K562 (cell line): ENCODE data around the gene LENEP. TPM values are rescaled to one million over a fixed set of nuclear protein-coding genes. Genes with fewer than 3 reads are reported as not detected.

Experiments
- BMI1 ChIP-seq: fragments of 150-350 bp; IDR thresholded peaks from 2 replicates; pipeline ENCODE4 v1.6.1; 2014; ENCODE audit warnings: low read length
- BRF1 ChIP-seq: IDR thresholded peaks from 3 replicates; pipeline ENCODE4 v1.6.1; 2011; ENCODE audit warnings: borderline replicate concordance, mild to moderate bottlenecking; ENCODE audit not compliant: insufficient read length; ENCODE audit errors: extremely low read depth
- CBX1 ChIP-seq: sonication (generic); IDR thresholded peaks from 2 replicates; pipeline ENCODE4 v1.6.1; 2016; ENCODE audit warnings: antibody characterized with exemption, low read depth, mild to moderate bottlenecking
- CCNT2 ChIP-seq: IDR thresholded peaks from 2 replicates; pipeline ENCODE4 v1.6.1; 2011; ENCODE audit warnings: borderline replicate concordance, low read depth, mild to moderate bottlenecking, moderate library complexity, mixed read lengths, low read length; ENCODE audit not compliant: insufficient read length; ENCODE audit errors: extremely low read depth
- CEBPG ChIP-seq, 3 experiments: fragments of 200-800 bp in 1 of 3; sonication (Bioruptor generic) in 1 of 3; sonication (generic) in 1 of 3; formaldehyde crosslinking in 1 of 3; IDR thresholded peaks in 2 of 3; conservative IDR thresholded peaks in 1 of 3; 2 replicates each; pipeline versions ENCODE4 v1.6.1 to v1.8.0; 2016 to 2022; ENCODE audit warnings: missing compliant biosample characterization in 2 of 3, missing genetic modification characterization in 2 of 3, mild to moderate bottlenecking in 1 of 3, missing genetic modification reagents in 1 of 3
- MAFK ChIP-seq: IDR thresholded peaks from 2 replicates; pipeline ENCODE4 v1.6.1; 2011; ENCODE audit warnings: low read length, improper control_type of control experiment
- MYNN ChIP-seq, 2 experiments: sonication (generic); formaldehyde crosslinking in 1 of 2; IDR thresholded peaks; 2 replicates each; pipeline versions ENCODE4 v1.5.0 to v1.6.1; 2016 to 2020; ENCODE audit warnings: antibody characterized with exemption in 1 of 2, missing genetic modification reagents in 1 of 2
- NCOA4 ChIP-seq: fragments of 450-650 bp; IDR thresholded peaks from 2 replicates; pipeline ENCODE4 v1.6.1; 2018; ENCODE audit warnings: mild to moderate bottlenecking; ENCODE audit not compliant: partially characterized antibody
- NFATC3 ChIP-seq: fragments of 450-650 bp; IDR thresholded peaks from 2 replicates; pipeline ENCODE4 v1.6.1; 2017; ENCODE audit warnings: mild to moderate bottlenecking
- OTX1 ChIP-seq: fragments of 450-650 bp; formaldehyde crosslinking; IDR thresholded peaks from 2 replicates; pipeline ENCODE4 v1.4.0; 2022; ENCODE audit warnings: mild to moderate bottlenecking
- POLR2A ChIP-seq: fragments of 450-650 bp; conservative IDR thresholded peaks from 2 replicates; pipeline ENCODE4 v1.6.1; 2016
- POLR2B ChIP-seq: fragments of 450-650 bp; IDR thresholded peaks from 2 replicates; pipeline ENCODE4 v1.6.1; 2018; ENCODE audit warnings: low read depth; ENCODE audit not compliant: partially characterized antibody
- RBBP5 ChIP-seq: fragments of 200-600 bp; sonication (generic); IDR thresholded peaks from 2 replicates; pipeline ENCODE4 v1.6.1; 2012; ENCODE audit warnings: borderline replicate concordance, mild to moderate bottlenecking, low read length, control low read depth, inconsistent platforms; ENCODE audit not compliant: insufficient read depth, poor library complexity, severe bottlenecking
- RNF2 ChIP-seq: sonication (generic); IDR thresholded peaks from 2 replicates; pipeline ENCODE4 v1.6.1; 2016
- SAFB2 ChIP-seq: fragments of 200-400 bp; formaldehyde crosslinking; IDR thresholded peaks from 2 replicates; pipeline ENCODE4 v1.6.1; 2018; ENCODE audit warnings: borderline replicate concordance, low read length, low read depth, moderate library complexity; ENCODE audit not compliant: severe bottlenecking
- SRSF7 ChIP-seq: fragments of 200-400 bp; formaldehyde crosslinking; optimal IDR thresholded peaks from 2 replicates; pipeline ENCODE3; 2017; ENCODE audit warnings: mild to moderate bottlenecking, low read depth, low read length
- STAT6 ChIP-seq: sonication (generic); formaldehyde crosslinking; IDR thresholded peaks from 2 replicates; pipeline ENCODE4 v1.8.1; 2023; ENCODE audit warnings: mild to moderate bottlenecking, missing genetic modification reagents
- ZNF444 ChIP-seq: fragments of 250-450 bp; sonication (Bioruptor Pico); IDR thresholded peaks from 2 replicates; pipeline ENCODE4 v1.4.0; 2020; ENCODE audit warnings: mild to moderate bottlenecking, moderate library complexity
- ZNF583 ChIP-seq: fragments of 250-450 bp; sonication (Bioruptor Pico); IDR thresholded peaks from 2 replicates; pipeline ENCODE4 v1.4.0; 2020
- polyA plus RNA-seq, 8 experiments: library from polyadenylated mRNA; depleted of rRNA in 4 of 8; stranded (reverse) in 5 of 8; unstranded in 3 of 8; fragments of >200 nt; fragmentation: Nextera tagmentation in 2 of 8; fragmentation: Illumina TruSeq in 1 of 8; extraction: Ambion mirVana in 2 of 8; extraction: Trizol in 1 of 8; gene quantifications; 2 replicates each; pipeline versions ENCODE4 v1.2.1 to v1.2.3, GENCODE V29; 2011 to 2014; ENCODE audit warnings: inconsistent platforms in 1 of 8, missing spikeins in 1 of 8
- total RNA-seq, 7 experiments: library from RNA; depleted of rRNA in 6 of 7; stranded (reverse); fragments of >200 nt in 6 of 7; fragmentation: Illumina TruSeq in 2 of 7; extraction: Trizol in 2 of 7; gene quantifications; 2 replicates each; pipeline versions ENCODE4 v1.2.1 to v1.2.3, GENCODE V29; 2011 to 2021; ENCODE audit warnings: low replicate concordance in 1 of 7
- TF ChIP-seq, protein P1 (sequence below), 2 experiments: IDR thresholded peaks; 2 replicates each; pipeline ENCODE4 v1.6.1; 2012; ENCODE audit warnings: improper control_type of control experiment in 2 of 2, low read depth in 2 of 2, low read length in 2 of 2, borderline replicate concordance in 1 of 2
- TF ChIP-seq, protein P2 (sequence below): sonication (generic); formaldehyde crosslinking; IDR thresholded peaks from 2 replicates; pipeline ENCODE4 v1.8.1; 2023; ENCODE audit warnings: mild to moderate bottlenecking, missing genetic modification reagents

Gene LENEP
- total and polyA plus RNA-seq, 9 of the 15 experiments (the other 6 are each of a cell fraction or from before 2014, with no cell fraction given) = 0.23 to 0.87 (median 0.67) TPM; not detected in 5

GRCh38 chr1:154973344-154974101, 19.9 kb upstream of the LENEP start (continued):
- TF ChIP-seq, protein P1, sequence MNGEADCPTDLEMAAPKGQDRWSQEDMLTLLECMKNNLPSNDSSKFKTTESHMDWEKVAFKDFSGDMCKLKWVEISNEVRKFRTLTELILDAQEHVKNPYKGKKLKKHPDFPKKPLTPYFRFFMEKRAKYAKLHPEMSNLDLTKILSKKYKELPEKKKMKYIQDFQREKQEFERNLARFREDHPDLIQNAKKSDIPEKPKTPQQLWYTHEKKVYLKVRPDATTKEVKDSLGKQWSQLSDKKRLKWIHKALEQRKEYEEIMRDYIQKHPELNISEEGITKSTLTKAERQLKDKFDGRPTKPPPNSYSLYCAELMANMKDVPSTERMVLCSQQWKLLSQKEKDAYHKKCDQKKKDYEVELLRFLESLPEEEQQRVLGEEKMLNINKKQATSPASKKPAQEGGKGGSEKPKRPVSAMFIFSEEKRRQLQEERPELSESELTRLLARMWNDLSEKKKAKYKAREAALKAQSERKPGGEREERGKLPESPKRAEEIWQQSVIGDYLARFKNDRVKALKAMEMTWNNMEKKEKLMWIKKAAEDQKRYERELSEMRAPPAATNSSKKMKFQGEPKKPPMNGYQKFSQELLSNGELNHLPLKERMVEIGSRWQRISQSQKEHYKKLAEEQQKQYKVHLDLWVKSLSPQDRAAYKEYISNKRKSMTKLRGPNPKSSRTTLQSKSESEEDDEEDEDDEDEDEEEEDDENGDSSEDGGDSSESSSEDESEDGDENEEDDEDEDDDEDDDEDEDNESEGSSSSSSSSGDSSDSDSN (IDR thresholded peaks at IDR 0.05; ENCODE audit: borderline replicate concordance in 1 of 2, low read depth in 2 of 2, low read length in 2 of 2) = 0 out of 4 replicates have a peak, but pooled peaks of 1 of the 2 experiments have one; percentile 12
- peak; percentile 91 for TF ChIP-seq POLR2B
- no peak for TF ChIP-seq CBX1
- TF ChIP-seq BRF1 = no peak
- no peak for TF ChIP-seq NCOA4
- TF ChIP-seq, protein P2, sequence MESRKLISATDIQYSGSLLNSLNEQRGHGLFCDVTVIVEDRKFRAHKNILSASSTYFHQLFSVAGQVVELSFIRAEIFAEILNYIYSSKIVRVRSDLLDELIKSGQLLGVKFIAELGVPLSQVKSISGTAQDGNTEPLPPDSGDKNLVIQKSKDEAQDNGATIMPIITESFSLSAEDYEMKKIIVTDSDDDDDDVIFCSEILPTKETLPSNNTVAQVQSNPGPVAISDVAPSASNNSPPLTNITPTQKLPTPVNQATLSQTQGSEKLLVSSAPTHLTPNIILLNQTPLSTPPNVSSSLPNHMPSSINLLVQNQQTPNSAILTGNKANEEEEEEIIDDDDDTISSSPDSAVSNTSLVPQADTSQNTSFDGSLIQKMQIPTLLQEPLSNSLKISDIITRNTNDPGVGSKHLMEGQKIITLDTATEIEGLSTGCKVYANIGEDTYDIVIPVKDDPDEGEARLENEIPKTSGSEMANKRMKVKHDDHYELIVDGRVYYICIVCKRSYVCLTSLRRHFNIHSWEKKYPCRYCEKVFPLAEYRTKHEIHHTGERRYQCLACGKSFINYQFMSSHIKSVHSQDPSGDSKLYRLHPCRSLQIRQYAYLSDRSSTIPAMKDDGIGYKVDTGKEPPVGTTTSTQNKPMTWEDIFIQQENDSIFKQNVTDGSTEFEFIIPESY (CRISPR knock-in tag) = no peak
- TF ChIP-seq RBBP5 = no peak
- peak; percentile 86 for TF ChIP-seq POLR2A
- TF ChIP-seq MAFK = no peak
- TF ChIP-seq BMI1 = no peak
- no peak for TF ChIP-seq SRSF7
- no peak for TF ChIP-seq CEBPG (CRISPR knock-in tag; IDR thresholded peaks at IDR 0.05)
- no peak for TF ChIP-seq CEBPG (tag; conservative IDR thresholded peaks at IDR 0.05 in 1 of 2, IDR thresholded peaks at IDR 0.05 in 1 of 2)
- TF ChIP-seq STAT6 (CRISPR knock-in tag) = no peak
- TF ChIP-seq OTX1 = peak; percentile 6; the same call in 1 of the 2 replicates
- no peak for TF ChIP-seq SAFB2
- TF ChIP-seq ZNF583 (CRISPR knock-in tag) = no peak
- TF ChIP-seq CCNT2 = peak; percentile 14
- no peak for TF ChIP-seq ZNF444 (CRISPR knock-in tag)
- TF ChIP-seq NFATC3 = peak; percentile 49; the same call in 1 of the 2 replicates
- no peak for TF ChIP-seq MYNN (IDR thresholded peaks at IDR 0.05)
- no peak for TF ChIP-seq MYNN (CRISPR knock-in tag; IDR thresholded peaks at IDR 0.05)
- TF ChIP-seq RNF2 = no peak; the same call in 1 of the 2 replicates
